Sigmoid colon (tissue), 3 donors: ENCODE measurements around the gene CTNND2.

Source experiments
- POLR2A ChIP-seq, 2 donors: fragments of 450-650 bp; IDR thresholded peaks; one replicate each; pipeline ENCODE4 v1.6.1; 2016; ENCODE audit warnings: antibody characterized with exemption in 2 of 2, mild to moderate bottlenecking in 2 of 2, moderate library complexity in 2 of 2
- TF ChIP-seq, protein P1 (sequence below), 4 experiments: fragments of 450-650 bp in 3 of 4; fragments of 200-600 bp in 1 of 4; IDR thresholded peaks; one replicate each; pipeline ENCODE4 v1.5.1; 2016 to 2019; ENCODE audit warnings: antibody characterized with exemption in 4 of 4, mild to moderate bottlenecking in 3 of 4, moderate library complexity in 2 of 4

GRCh38 chr5:11012295-11012694 lies 892.0 kb downstream of the CTNND2 start:
- TF ChIP-seq, protein P1, sequence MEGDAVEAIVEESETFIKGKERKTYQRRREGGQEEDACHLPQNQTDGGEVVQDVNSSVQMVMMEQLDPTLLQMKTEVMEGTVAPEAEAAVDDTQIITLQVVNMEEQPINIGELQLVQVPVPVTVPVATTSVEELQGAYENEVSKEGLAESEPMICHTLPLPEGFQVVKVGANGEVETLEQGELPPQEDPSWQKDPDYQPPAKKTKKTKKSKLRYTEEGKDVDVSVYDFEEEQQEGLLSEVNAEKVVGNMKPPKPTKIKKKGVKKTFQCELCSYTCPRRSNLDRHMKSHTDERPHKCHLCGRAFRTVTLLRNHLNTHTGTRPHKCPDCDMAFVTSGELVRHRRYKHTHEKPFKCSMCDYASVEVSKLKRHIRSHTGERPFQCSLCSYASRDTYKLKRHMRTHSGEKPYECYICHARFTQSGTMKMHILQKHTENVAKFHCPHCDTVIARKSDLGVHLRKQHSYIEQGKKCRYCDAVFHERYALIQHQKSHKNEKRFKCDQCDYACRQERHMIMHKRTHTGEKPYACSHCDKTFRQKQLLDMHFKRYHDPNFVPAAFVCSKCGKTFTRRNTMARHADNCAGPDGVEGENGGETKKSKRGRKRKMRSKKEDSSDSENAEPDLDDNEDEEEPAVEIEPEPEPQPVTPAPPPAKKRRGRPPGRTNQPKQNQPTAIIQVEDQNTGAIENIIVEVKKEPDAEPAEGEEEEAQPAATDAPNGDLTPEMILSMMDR (IDR thresholded peaks at IDR 0.05): no peak
- TF ChIP-seq POLR2A (IDR thresholded peaks at IDR 0.05): no peak
